ENCODE measurements around the gene TNK2.
"Not testable (repeated sequence)": the region's sequence is repeated elsewhere in the genome, so short reads cannot be mapped to it uniquely, and the experiment has no call there.

The TNK2 gene

GRCh38 chr3:195916291-195916690 is 7.9 kb upstream of the TNK2 start:
- DNase-seq = peak; percentile 40

DNA sequence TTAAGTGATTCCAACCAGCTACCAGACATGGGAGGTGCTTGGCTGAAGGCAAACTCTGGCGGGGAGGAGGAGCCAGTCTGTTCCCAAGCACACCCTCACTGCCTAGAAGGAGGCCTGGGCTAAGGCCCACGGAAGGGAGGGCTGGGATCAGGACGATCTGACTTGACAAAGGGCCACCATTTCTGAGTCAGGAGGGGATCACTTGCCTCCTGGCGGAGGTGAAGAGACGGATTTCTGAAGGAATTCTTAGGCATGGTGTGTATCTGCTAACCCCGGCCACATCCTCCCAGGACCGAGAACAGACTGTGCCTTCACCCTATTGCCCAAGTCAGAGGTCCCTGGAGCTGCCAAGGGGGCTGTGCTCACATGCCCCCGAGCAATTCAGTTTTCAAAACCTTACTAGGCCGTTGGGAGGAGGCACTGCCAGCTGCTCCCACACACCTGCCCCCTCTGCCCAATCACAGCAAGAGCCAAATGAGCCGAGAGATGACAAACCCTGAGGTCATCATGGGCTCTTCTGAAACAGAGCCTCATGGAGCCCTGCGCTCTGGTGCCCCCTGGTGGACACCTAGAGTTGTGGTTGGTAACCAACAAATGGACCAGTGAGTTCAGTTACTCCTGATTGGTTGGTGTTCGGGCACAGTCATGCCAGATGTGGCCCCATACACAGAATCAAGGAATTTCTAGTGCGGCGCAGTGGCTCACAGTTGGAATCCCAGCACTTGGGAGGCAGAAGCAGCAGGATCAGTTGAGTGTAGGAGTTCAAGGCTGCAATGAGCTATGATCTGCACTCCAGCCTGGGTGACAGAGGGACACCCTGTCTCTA is 6.5 kb upstream of the TNK2 start:
- peak; percentile 98 for DNase-seq

- not testable (repeated sequence) for DNase-seq
These were observed 5.8 kb upstream of the TNK2 start for GRCh38 chr3:195914146-195914545.

DNA sequence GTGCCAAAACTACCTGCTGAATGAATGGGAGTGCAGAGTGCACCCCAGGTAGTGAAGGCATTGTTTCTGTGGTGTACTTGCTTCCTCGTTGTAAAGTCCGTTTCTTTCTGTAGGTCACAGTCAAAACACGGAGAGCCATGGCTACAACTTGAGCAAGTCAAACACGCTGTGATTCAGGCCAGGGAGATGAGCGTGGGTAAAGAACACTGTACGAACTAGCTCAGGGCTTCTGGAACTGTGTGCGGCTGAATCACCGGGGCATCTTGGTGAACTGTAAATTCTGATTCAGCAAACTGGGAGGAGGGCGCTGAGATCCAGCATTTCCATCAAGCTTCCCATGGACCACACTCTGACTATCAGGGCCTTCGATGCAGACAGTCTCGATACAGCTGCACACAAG is 5.0 kb upstream of the TNK2 start:
- DNase-seq = no peak

- DNase-seq = no peak
These were observed 3.6 kb upstream of the TNK2 start for GRCh38 chr3:195911946-195912270.

GRCh38 chr3:195911041-195911945 is 2.9 kb upstream of the TNK2 start:
- DNase-seq = no peak

DNA sequence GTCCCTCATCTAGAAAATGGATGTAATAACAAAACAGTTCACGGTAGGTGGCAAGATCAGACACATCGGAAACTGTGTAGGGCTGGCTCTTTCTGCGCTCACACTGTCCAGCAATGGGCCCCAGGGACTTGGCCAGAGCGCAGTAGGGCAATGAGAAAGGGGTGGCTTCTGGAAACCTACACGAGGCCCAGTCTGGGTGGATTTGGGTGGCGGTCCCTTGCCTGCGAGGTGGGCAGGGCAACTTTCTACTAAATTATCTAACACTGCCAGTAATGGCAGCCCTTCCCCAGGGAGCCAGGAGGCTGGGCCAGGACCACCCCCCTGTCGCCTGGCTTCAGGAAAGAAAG is 2.1 kb upstream of the TNK2 start:
- DNase-seq = no peak

GRCh38 chr3:195909644-195910498 is 1.5 kb upstream of the TNK2 start:
- peak; percentile 95 for DNase-seq

GRCh38 chr3:195908694-195909581 is 587 bp upstream of the TNK2 start:
- peak; percentile 67 for DNase-seq

- peak; percentile 86 for DNase-seq
These were observed 742 bp downstream of the TNK2 start for GRCh38 chr3:195907684-195907933.

DNA sequence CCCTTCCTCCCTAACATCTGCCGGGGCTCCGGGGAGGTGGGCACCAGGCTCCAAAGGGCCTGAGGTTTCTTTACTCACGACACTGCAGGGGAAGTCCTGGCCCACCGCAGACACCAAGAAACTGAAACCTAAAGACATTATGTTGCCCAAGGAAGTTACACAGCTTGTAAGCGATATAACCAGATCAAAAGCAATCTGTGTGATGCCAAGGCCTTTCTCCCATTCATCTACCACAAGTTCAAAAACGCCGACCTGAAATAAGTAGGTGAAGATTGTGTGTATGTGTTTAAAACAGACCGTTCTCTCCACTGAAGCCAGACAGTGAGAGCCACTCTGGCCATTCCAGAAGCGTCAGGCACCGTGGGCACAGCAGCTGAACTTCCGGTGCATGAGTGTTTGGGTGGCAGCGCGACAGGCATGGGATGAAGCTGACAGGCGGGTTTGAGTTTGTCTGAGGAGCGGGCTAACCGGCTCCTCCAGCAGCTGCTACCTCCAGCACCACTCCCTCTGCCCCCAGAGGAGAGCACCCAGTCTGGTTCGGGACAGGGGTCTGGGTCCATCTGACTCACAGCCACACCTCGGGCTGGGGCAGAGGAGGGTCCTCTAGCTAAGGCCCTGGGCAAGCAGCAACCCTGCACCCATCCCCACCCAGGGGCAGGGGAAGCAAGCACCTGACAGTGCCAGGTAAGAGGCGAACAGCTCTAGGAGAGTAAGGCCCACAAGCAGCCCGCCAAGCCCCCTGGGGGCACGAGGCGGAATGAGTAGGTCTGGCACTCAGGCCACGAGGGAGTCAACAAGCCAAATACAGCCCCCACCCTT is 1.3 kb downstream of the TNK2 start:
- DNase-seq = peak; percentile 86

DNA sequence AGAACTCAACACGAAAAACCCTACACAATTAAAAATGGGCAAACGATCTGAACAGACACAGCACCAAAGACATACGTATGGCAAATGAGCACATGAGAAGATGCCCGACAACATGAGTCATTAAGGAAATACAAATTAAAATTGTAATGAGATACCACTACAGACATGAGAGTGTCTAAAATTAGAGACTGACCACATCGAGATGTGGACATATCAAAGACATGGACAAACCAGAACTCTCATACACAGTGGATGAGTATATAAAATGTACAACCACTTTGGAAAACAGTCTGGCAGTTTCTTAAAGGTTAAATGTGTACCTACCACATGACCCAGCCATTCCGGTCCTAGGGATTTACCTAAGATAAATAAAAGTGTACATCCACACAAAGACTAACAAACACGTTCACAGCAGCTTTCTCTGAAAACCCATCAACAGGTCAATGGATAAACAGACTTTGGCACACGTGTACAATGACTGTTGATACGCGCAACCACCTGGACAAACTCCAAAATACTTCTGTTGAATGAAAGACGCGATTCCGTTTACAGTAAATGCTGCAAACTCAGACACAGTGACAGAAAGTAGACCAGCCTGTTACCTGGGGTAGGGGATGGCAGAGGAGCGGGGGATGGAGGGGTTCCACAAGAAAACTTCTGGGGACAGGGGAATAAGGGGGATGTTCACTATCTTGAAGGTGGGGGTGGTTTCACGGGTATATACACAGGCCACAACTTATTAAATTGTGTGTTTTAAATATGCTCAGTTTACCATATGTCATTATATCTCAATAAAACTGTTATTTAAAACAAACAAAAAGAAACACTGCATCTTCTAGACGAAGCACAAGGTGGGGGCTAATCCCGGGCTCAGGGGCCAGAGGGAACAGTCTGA is 2.1 kb downstream of the TNK2 start:
- no peak for DNase-seq

- no peak for DNase-seq
These were observed 4.0 kb downstream of the TNK2 start for GRCh38 chr3:195904368-195904767.

DNA sequence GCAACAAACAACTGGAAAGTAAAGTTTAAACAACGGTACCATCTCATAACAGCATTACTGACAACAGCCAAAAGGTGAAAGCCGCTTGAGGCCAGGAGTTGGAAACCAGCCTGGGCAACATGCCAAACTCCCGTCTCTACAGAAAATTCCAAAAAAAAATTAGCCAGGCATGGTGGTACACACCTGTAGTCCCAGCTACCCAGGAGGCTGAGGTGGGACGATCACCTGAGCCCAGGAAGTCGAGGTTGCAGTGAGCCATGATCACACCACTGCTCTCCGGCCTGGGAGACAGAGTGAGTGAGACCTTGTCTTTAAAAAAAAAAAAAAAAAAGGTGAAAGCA is 4.4 kb downstream of the TNK2 start:
- no peak for DNase-seq

- DNase-seq = not testable (repeated sequence)
These were observed 5.7 kb downstream of the TNK2 start for GRCh38 chr3:195902634-195903033.

DNA sequence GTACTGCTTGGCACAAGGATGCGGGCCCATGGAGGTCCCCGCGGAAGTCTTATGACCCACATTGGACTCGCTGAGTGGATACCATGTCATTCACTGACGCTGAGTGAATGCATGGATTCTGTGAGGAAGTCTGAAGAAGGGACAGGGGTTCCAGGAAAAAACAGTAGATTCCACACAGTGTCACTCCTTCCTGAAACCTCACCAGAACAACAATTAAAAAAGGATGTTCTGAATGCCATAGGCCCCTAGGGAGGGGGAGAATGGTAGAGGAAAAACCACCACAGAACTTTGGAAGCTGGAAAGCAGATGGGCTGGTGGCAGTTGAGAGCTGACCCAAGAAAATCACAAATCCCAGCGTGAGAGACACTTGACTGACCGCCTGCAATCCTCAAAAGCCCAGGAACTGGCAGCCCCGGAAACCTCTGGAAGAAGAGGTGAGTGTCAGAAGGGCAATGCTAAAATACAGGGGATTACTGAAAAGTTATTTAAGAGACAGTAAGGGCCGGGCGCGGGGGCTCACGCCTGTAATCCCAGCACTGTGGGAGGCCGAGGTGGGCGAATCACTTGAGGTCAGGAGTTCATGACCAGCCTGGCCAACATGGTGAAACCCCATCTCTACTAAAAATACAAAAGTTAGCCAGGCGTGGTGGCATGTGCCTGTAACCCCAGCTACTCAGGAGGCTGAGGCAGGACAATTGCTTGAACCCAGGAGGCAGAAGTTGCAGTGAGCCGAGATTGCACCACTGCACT is 6.3 kb downstream of the TNK2 start:
- not testable (repeated sequence) for DNase-seq

- peak; percentile 72 for DNase-seq
These were observed 7.7 kb downstream of the TNK2 start for GRCh38 chr3:195900436-195901355.

GRCh38 chr3:195899701-195900435 is 8.5 kb downstream of the TNK2 start:
- DNase-seq = no peak

Data from activated CD8-positive, alpha-beta memory T cell treated with anti-CD3 and anti-CD28 coated beads for 24 hours (primary cell).